Measurements from ENCODE around the gene ACBD4. TPM values are rescaled to one million over a fixed set of nuclear protein-coding genes. Genes with fewer than 3 reads are reported as not detected.

ACBD4 gene
- total and polyA plus RNA-seq, 2 of the 13 experiments (the other 11 are each of a cell fraction or from before 2014, with no cell fraction given): 16.1 to 26.9 TPM

DNA sequence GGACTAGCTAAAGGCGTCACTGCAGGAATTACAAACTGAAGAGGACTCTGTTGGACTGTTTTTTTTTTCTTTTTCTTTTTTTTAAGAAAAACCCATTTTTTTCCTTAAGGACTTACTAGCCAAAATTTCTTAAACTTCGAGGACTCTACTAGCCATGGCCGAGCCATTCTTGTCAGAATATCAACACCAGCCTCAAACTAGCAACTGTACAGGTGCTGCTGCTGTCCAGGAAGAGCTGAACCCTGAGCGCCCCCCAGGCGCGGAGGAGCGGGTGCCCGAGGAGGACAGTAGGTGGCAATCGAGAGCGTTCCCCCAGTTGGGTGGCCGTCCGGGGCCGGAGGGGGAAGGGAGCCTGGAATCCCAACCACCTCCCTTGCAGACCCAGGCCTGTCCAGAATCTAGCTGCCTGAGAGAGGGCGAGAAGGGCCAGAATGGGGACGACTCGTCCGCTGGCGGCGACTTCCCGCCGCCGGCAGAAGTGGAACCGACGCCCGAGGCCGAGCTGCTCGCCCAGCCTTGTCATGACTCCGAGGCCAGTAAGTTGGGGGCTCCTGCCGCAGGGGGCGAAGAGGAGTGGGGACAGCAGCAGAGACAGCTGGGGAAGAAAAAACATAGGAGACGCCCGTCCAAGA, 13.7 kb downstream of the ACBD4 start (continued):
- TF ChIP-seq SIN3A (IDR thresholded peaks at IDR 0.05; ENCODE audit: borderline replicate concordance, low read depth, low read length) (peak; percentile 67; the same call in 1 of the 2 replicates), HNRNPH1 (optimal IDR thresholded peaks at IDR 0.05; ENCODE audit: low read depth, low read length) (peak; percentile 53), KLF6 (CRISPR knock-in tag; IDR thresholded peaks at IDR 0.05) (peak; percentile 16), KLF16 (CRISPR knock-in tag; IDR thresholded peaks at IDR 0.05) (peak in 1 of 2 experiments; percentile 67; a peak in 2 of 4 replicates), ZNF672 (CRISPR knock-in tag; IDR thresholded peaks at IDR 0.05) (no peak), ZNF232 (CRISPR knock-in tag; IDR thresholded peaks at IDR 0.05; ENCODE audit: borderline replicate concordance) (0 out of 2 replicates have a peak, but pooled peaks have one; percentile 84), ZNF260 (CRISPR knock-in tag; IDR thresholded peaks at IDR 0.05; ENCODE audit: borderline replicate concordance, low read depth) (no peak), ZNF354B (CRISPR knock-in tag; IDR thresholded peaks at IDR 0.05) (no peak)
- TF ChIP-seq, protein P1, sequence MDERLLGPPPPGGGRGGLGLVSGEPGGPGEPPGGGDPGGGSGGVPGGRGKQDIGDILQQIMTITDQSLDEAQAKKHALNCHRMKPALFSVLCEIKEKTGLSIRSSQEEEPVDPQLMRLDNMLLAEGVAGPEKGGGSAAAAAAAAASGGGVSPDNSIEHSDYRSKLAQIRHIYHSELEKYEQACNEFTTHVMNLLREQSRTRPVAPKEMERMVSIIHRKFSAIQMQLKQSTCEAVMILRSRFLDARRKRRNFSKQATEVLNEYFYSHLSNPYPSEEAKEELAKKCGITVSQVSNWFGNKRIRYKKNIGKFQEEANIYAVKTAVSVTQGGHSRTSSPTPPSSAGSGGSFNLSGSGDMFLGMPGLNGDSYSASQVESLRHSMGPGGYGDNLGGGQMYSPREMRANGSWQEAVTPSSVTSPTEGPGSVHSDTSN (CRISPR knock-in tag; IDR thresholded peaks at IDR 0.05): no peak
- TF ChIP-seq, protein P2, sequence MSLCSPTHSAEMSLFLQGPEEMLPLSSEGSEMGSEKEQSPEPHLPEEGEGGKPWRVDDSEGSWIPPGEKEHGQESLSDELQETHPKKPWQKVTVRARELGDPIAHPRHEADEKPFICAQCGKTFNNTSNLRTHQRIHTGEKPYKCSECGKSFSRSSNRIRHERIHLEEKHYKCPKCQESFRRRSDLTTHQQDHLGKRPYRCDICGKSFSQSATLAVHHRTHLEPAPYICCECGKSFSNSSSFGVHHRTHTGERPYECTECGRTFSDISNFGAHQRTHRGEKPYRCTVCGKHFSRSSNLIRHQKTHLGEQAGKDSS (CRISPR knock-in tag; IDR thresholded peaks at IDR 0.05; ENCODE audit: borderline replicate concordance, low read depth): no peak
- TF ChIP-seq, protein P3, sequence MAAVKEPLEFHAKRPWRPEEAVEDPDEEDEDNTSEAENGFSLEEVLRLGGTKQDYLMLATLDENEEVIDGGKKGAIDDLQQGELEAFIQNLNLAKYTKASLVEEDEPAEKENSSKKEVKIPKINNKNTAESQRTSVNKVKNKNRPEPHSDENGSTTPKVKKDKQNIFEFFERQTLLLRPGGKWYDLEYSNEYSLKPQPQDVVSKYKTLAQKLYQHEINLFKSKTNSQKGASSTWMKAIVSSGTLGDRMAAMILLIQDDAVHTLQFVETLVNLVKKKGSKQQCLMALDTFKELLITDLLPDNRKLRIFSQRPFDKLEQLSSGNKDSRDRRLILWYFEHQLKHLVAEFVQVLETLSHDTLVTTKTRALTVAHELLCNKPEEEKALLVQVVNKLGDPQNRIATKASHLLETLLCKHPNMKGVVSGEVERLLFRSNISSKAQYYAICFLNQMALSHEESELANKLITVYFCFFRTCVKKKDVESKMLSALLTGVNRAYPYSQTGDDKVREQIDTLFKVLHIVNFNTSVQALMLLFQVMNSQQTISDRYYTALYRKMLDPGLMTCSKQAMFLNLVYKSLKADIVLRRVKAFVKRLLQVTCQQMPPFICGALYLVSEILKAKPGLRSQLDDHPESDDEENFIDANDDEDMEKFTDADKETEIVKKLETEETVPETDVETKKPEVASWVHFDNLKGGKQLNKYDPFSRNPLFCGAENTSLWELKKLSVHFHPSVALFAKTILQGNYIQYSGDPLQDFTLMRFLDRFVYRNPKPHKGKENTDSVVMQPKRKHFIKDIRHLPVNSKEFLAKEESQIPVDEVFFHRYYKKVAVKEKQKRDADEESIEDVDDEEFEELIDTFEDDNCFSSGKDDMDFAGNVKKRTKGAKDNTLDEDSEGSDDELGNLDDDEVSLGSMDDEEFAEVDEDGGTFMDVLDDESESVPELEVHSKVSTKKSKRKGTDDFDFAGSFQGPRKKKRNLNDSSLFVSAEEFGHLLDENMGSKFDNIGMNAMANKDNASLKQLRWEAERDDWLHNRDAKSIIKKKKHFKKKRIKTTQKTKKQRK (IDR thresholded peaks at IDR 0.05; ENCODE audit: low read length): no peak
- TF ChIP-seq, protein P4, sequence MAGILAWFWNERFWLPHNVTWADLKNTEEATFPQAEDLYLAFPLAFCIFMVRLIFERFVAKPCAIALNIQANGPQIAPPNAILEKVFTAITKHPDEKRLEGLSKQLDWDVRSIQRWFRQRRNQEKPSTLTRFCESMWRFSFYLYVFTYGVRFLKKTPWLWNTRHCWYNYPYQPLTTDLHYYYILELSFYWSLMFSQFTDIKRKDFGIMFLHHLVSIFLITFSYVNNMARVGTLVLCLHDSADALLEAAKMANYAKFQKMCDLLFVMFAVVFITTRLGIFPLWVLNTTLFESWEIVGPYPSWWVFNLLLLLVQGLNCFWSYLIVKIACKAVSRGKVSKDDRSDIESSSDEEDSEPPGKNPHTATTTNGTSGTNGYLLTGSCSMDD (CRISPR knock-in tag; IDR thresholded peaks at IDR 0.05): no peak
- TF ChIP-seq, protein P5, sequence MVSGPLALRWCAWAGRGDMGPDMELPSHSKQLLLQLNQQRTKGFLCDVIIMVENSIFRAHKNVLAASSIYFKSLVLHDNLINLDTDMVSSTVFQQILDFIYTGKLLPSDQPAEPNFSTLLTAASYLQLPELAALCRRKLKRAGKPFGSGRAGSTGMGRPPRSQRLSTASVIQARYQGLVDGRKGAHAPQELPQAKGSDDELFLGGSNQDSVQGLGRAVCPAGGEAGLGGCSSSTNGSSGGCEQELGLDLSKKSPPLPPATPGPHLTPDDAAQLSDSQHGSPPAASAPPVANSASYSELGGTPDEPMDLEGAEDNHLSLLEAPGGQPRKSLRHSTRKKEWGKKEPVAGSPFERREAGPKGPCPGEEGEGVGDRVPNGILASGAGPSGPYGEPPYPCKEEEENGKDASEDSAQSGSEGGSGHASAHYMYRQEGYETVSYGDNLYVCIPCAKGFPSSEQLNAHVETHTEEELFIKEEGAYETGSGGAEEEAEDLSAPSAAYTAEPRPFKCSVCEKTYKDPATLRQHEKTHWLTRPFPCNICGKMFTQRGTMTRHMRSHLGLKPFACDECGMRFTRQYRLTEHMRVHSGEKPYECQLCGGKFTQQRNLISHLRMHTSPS (CRISPR knock-in tag; IDR thresholded peaks at IDR 0.05; ENCODE audit: low read depth): 0 out of 2 replicates have a peak, but pooled peaks have one; percentile 30
- TF ChIP-seq, protein P6, sequence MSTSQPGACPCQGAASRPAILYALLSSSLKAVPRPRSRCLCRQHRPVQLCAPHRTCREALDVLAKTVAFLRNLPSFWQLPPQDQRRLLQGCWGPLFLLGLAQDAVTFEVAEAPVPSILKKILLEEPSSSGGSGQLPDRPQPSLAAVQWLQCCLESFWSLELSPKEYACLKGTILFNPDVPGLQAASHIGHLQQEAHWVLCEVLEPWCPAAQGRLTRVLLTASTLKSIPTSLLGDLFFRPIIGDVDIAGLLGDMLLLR (CRISPR knock-in tag; IDR thresholded peaks at IDR 0.05): no peak
- TF ChIP-seq, protein P7, sequence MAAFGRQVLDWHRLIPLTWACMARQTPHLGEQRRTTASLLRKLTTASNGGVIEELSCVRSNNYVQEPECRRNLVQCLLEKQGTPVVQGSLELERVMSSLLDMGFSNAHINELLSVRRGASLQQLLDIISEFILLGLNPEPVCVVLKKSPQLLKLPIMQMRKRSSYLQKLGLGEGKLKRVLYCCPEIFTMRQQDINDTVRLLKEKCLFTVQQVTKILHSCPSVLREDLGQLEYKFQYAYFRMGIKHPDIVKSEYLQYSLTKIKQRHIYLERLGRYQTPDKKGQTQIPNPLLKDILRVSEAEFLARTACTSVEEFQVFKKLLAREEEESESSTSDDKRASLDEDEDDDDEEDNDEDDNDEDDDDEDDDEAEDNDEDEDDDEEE (CRISPR knock-in tag; IDR thresholded peaks at IDR 0.05): 0 out of 2 replicates have a peak, but pooled peaks have one; percentile 45
- TF ChIP-seq, protein P8, sequence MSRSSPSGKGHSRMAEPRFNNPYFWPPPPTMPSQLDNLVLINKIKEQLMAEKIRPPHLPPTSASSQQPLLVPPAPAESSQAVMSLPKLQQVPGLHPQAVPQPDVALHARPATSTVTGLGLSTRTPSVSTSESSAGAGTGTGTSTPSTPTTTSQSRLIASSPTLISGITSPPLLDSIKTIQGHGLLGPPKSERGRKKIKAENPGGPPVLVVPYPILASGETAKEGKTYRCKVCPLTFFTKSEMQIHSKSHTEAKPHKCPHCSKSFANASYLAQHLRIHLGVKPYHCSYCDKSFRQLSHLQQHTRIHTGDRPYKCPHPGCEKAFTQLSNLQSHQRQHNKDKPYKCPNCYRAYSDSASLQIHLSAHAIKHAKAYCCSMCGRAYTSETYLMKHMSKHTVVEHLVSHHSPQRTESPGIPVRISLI (CRISPR knock-in tag; IDR thresholded peaks at IDR 0.05; ENCODE audit: borderline replicate concordance): peak; percentile 54; the same call in 1 of the 2 replicates
